Omental fat pad (tissue), 4 donors: ENCODE measurements around the gene TPST1. TPM values are rescaled to one million over a fixed set of nuclear protein-coding genes. Genes with fewer than 3 reads are reported as not detected.
"Not testable (repeated sequence)": the region's sequence is repeated elsewhere in the genome, so short reads cannot be mapped to it uniquely, and the experiment has no call there.

ENCODE experiments used
- ATAC-seq: fragments of 150-250 bp; one replicate; pipeline ENCODE4 v1.9.1; 2016; ENCODE audit warnings: mild to moderate bottlenecking, moderate library complexity; ENCODE audit not compliant: low FRiP score
- DNase-seq: peaks from one replicate; pipeline ENCODE4 v3.0.0-alpha.2; 2019; ENCODE audit warnings: low spot score
- total RNA-seq, 4 donors: library from RNA; depleted of rRNA; stranded (reverse); fragments of >200 nt; gene quantifications; one replicate each; pipeline ENCODE4 v1.1.0, GENCODE V29; 2016
- TF ChIP-seq, protein P1 (sequence below), 3 donors: fragments of 450-650 bp; IDR thresholded peaks; one replicate each; pipeline ENCODE4 v1.5.1; 2016 to 2017; ENCODE audit warnings: antibody characterized with exemption in 3 of 3, mild to moderate bottlenecking in 3 of 3, moderate library complexity in 2 of 3

The TPST1 gene
- total RNA-seq, 4 donors from 2014 or later, result 16.4 to 63.2 (median 24.3) TPM

DNA sequence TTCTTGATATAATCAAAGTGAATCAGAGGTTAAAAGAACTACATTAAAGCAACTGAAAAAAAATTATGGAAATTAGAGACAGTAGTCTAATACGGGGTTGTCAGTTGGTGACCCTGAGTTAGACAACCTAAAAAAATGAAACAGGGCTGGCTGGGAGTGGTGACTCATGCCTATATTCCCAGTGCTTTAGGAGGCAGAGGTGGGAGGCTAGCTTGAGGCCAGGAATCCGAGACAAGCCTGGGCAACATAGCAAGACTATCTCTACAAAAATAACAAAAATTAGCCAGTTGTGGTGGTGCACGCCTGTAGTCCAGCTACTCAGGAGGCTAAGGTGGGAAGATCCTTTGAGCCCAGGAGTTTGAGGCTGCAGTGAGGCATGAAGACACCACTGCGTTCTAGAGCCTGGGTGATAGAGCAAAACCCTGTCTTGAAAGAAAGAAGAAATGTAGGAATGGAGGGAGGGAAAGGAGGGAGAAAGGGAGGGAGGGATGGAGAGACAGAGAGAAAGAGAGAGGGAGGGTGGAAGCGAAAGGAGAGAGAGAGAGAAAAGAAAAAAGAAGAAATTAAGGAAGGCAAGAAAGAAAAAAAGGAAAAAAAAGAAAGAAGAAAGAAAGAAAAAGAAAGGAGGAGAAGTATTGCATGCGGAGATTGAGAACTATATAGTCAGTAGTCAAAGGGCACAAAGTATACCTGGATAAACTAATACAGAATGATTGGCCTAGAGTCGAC lies 166.1 kb downstream of the TPST1 start:
- TF ChIP-seq, protein P1, sequence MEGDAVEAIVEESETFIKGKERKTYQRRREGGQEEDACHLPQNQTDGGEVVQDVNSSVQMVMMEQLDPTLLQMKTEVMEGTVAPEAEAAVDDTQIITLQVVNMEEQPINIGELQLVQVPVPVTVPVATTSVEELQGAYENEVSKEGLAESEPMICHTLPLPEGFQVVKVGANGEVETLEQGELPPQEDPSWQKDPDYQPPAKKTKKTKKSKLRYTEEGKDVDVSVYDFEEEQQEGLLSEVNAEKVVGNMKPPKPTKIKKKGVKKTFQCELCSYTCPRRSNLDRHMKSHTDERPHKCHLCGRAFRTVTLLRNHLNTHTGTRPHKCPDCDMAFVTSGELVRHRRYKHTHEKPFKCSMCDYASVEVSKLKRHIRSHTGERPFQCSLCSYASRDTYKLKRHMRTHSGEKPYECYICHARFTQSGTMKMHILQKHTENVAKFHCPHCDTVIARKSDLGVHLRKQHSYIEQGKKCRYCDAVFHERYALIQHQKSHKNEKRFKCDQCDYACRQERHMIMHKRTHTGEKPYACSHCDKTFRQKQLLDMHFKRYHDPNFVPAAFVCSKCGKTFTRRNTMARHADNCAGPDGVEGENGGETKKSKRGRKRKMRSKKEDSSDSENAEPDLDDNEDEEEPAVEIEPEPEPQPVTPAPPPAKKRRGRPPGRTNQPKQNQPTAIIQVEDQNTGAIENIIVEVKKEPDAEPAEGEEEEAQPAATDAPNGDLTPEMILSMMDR (IDR thresholded peaks at IDR 0.05), result no peak
- no peak for ATAC-seq
- DNase-seq, result no peak

GRCh38 chr7:66374141-66374840 lies 169.2 kb downstream of the TPST1 start:
- peak; percentile 59 for ATAC-seq
- DNase-seq, result not testable (repeated sequence)

- no peak for DNase-seq
- no peak for ATAC-seq
- TF ChIP-seq, protein P1 (IDR thresholded peaks at IDR 0.05), result no peak
Measured at GRCh38 chr7:66376264-66376945, 171.3 kb downstream of the TPST1 start.

DNA sequence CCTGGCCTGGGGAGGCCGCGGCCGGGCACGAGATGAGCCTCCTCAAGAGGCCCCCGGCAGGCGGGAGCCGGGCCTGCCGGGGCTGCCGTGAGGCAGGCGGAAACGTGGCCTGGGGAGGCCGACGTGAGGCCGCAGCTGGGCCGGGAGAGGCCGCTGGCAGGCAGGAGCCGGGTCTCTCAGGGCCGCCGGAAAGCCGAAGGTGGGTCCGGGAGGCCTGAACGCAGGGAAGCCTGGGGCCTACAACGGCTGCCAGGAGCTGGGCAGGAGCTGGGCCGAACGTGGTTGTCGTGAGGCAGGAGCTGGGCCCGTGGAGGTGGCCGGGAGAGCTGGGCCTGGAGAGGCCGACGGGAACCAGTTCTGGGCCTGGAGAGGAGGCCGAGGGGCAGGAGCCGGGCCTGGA lies 171.9 kb downstream of the TPST1 start:
- ATAC-seq (no peak), DNase-seq (no peak)
- TF ChIP-seq, protein P1 (IDR thresholded peaks at IDR 0.05), result no peak

GRCh38 chr7:66377714-66378113 lies 172.6 kb downstream of the TPST1 start:
- ATAC-seq (no peak), DNase-seq (no peak)
- TF ChIP-seq, protein P1 (IDR thresholded peaks at IDR 0.05), result no peak

GRCh38 chr7:66379542-66380160 lies 174.5 kb downstream of the TPST1 start:
- DNase-seq (no peak), ATAC-seq (no peak)
- TF ChIP-seq, protein P1 (IDR thresholded peaks at IDR 0.05), result no peak

- no peak for DNase-seq
- TF ChIP-seq, protein P1 (IDR thresholded peaks at IDR 0.05), result no peak
- ATAC-seq, result no peak
Measured at GRCh38 chr7:66380272-66380888, 175.2 kb downstream of the TPST1 start.

- not testable (repeated sequence) for ATAC-seq, DNase-seq
Measured at GRCh38 chr7:66382182-66382923, 177.2 kb downstream of the TPST1 start.

- DNase-seq, ATAC-seq: not testable (repeated sequence)
Measured at GRCh38 chr7:66385191-66385905, 180.2 kb downstream of the TPST1 start.
